ENCODE measurements around the gene CHAMP1.

GRCh38 chr13:114283576-114283975 lies 30.7 kb upstream of the CHAMP1 start:
- TF ChIP-seq, protein P1, sequence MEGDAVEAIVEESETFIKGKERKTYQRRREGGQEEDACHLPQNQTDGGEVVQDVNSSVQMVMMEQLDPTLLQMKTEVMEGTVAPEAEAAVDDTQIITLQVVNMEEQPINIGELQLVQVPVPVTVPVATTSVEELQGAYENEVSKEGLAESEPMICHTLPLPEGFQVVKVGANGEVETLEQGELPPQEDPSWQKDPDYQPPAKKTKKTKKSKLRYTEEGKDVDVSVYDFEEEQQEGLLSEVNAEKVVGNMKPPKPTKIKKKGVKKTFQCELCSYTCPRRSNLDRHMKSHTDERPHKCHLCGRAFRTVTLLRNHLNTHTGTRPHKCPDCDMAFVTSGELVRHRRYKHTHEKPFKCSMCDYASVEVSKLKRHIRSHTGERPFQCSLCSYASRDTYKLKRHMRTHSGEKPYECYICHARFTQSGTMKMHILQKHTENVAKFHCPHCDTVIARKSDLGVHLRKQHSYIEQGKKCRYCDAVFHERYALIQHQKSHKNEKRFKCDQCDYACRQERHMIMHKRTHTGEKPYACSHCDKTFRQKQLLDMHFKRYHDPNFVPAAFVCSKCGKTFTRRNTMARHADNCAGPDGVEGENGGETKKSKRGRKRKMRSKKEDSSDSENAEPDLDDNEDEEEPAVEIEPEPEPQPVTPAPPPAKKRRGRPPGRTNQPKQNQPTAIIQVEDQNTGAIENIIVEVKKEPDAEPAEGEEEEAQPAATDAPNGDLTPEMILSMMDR (IDR thresholded peaks at IDR 0.05): no peak
- TF ChIP-seq RCOR1 (IDR thresholded peaks at IDR 0.05; ENCODE audit: low read length) (no peak), RAD21 (IDR thresholded peaks at IDR 0.05; ENCODE audit: low read length) (no peak), EP300 (IDR thresholded peaks at IDR 0.05; ENCODE audit: borderline replicate concordance in 1 of 2, low read depth in 1 of 2, low read length in 1 of 2) (no peak), POLR2AphosphoS5 (IDR thresholded peaks at IDR 0.05; ENCODE audit: low read depth, low read length) (no peak), CHD2 (IDR thresholded peaks at IDR 0.05; ENCODE audit: low read length, partially characterized antibody) (no peak), GABPA (IDR thresholded peaks at IDR 0.05; ENCODE audit: low read depth) (no peak), TAF1 (IDR thresholded peaks at IDR 0.05; ENCODE audit: borderline replicate concordance, low read depth, low read length) (no peak), GATA2 (CRISPR knock-in tag; IDR thresholded peaks at IDR 0.05) (no peak), MAX (IDR thresholded peaks at IDR 0.05; ENCODE audit: low read depth) (no peak)
- TF ChIP-seq, protein P2, sequence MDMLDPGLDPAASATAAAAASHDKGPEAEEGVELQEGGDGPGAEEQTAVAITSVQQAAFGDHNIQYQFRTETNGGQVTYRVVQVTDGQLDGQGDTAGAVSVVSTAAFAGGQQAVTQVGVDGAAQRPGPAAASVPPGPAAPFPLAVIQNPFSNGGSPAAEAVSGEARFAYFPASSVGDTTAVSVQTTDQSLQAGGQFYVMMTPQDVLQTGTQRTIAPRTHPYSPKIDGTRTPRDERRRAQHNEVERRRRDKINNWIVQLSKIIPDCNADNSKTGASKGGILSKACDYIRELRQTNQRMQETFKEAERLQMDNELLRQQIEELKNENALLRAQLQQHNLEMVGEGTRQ (IDR thresholded peaks at IDR 0.05; ENCODE audit: borderline replicate concordance, low read depth, low read length): no peak
